A375 (cell line): Measurements from ENCODE around the gene GCH1. TPM values are rescaled to one million over a fixed set of nuclear protein-coding genes. Genes with fewer than 3 reads are reported as not detected.

Source experiments
- small RNA-seq: library from RNA; depleted of rRNA; stranded (forward); fragments of <200 nt; gene quantifications from one replicate; pipeline ENCODE3, GENCODE V24; 2014
- total RNA-seq: library from RNA; depleted of rRNA; stranded (reverse); fragments of >200 nt; shearing (Covaris generic); gene quantifications from 2 replicates; pipeline ENCODE4 v1.2.3, GENCODE V29; 2014; rRNA removed

GCH1 gene
- 3.0 and 3.4 TPM in 2 replicates for total RNA-seq

GRCh38 chr14:54902521-54903420 lies at the start of gene GCH1:
Gene GCH1, minus strand, starts transcription at chr14:54902826. Its CDS starts 163 bp downstream, at chr14:54902663.

Small RNA genes within 50 kb of the gene (small RNA-seq; reads per million reads assigned to genes)
- gene MIR4308 (not detected), gene RNU6ATAC9P (not detected)

Other genes starting within 250 kb of the GCH1 start
- 8.0 and 9.5 TPM in 2 replicates for gene WDHD1, start 124.3 kb upstream of the GCH1 start, total RNA-seq
- gene SOCS4, start 124.4 kb upstream of the GCH1 start, total RNA-seq: 7.5 TPM in 2 replicates
- 29.2 and 32.9 TPM in 2 replicates for gene MAPK1IP1L, start 148.8 kb upstream of the GCH1 start, total RNA-seq
- 68.3 and 69.3 TPM in 2 replicates for gene LGALS3, start 226.4 kb upstream of the GCH1 start, total RNA-seq